A673 (cell line): ENCODE measurements around the gene IL4R.

Experiments
- CTCF ChIP-seq: fragments of 300-800, 200-600 bp; sonication (generic); conservative IDR thresholded peaks from 2 replicates; pipeline ENCODE4 v1.5.1; 2017; ENCODE audit warnings: low read depth, mild to moderate bottlenecking, antibody characterized with exemption, low read length, moderate library complexity, mixed read lengths
- EZH2 ChIP-seq: fragments of 200-600 bp; sonication (generic); IDR thresholded peaks from 2 replicates; pipeline ENCODE4 v1.6.1; 2017; ENCODE audit warnings: borderline replicate concordance, low read depth, mild to moderate bottlenecking, mixed read lengths, antibody characterized with exemption, low read length; ENCODE audit not compliant: poor library complexity, severe bottlenecking

DNA sequence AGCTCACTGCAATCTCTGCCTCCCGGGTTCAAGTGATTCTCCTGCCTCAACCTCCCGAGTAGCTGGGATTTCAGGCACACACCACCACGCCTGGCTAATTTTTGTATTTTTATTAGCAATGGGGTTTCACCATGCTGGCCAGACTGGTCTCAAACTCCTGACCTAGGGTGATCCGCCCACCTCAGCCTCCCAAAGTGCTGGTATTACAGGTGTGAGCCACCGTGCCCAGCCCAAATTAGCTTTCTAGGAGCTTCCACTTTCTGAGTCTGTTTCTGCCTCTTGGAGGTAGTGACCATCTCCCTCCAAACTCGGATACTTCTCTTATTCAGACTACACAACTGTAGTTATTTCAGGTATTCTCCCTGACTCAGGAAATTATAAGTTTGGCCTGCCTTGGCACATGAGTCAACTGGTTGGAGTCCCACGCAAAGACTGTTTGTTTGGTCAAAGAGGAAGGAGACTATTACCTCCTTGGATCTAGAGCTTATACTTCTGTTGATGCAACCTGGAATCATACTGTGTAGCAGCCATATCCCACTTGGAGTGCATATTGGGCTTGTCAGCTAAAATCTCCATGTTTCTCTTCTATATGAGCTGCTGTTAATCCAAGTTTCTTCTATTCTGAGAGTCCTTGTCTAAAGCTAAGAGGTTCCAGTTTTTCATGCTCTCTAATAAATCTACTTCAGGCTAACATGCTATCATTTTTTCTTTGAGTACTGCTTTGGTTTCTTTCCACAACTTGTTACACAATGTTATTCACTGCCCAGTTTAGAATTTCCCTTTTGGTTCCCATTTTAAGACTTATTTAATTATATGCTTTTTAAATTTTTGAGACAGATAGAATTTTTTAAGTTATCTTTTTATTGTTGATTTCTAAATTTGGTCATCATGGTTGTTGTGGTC lies 7.5 kb downstream of the IL4R start:
- TF ChIP-seq CTCF (no peak), EZH2 (no peak)
